ENCODE results near the gene CASS4. TPM values are rescaled to one million over a fixed set of nuclear protein-coding genes. Genes with fewer than 3 reads are reported as not detected.

CASS4 gene
- total and polyA plus RNA-seq, 9 donors, result 1.0 to 6.9 (median 2.5) TPM

DNA sequence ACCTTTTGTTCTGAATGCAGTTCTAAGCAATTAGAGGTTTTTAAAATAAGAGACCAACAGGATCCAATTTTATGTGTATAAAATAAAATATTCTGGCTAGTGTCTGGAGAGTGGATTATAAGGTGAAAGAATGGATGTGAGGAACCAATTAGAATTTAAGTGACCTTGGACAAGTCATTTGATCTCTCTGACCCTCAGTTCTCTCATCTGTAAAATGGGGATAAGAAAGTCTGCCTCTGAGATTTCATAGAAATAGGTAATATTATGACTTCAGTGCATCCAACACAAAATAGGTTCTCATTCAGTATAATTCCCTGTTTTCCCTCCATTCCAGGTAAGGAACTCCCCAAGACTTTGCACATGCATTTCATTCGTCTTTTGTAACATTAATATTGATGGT is 18.9 kb downstream of the CASS4 start:
- Histone ChIP-seq H3K36me3 (no peaks in the 10 kb centered on the region), H3K27ac (no peak overlapping the region), H3K4me3 (no peak overlapping the region), H3K27me3 (no peaks in the 10 kb centered on the region), H3K4me1 (ENCODE audit: insufficient read depth) (no peaks in the 10 kb centered on the region), H3K9me3 (no peaks in the 10 kb centered on the region)
- 86 to 99% (median 93%) methylated on average over 1 of the region's 1 CpG for WGBS, 3 donors
- DNase-seq, result no peak
- intact Hi-C loops (cut with DNase I), result no loop called here
- TF ChIP-seq POLR2A (IDR thresholded peaks at IDR 0.05), result no peak
- TF ChIP-seq EP300 (IDR thresholded peaks at IDR 0.05), result no peak
- no peak for TF ChIP-seq CTCF (IDR thresholded peaks at IDR 0.05)

- Histone ChIP-seq H3K4me1 (ENCODE audit: insufficient read depth) (no peaks in the 10 kb centered on the region), H3K27me3 (no peaks in the 10 kb centered on the region), H3K36me3 (no peaks in the 10 kb centered on the region), H3K27ac (no peak overlapping the region), H3K9me3 (no peaks in the 10 kb centered on the region), H3K4me3 (no peak overlapping the region)
- intact Hi-C loops (cut with DNase I), result no loop called here
- DNase-seq, result no peak
- no peak for TF ChIP-seq POLR2A (IDR thresholded peaks at IDR 0.05)
- TF ChIP-seq EP300 (IDR thresholded peaks at IDR 0.05), result no peak
- no peak for TF ChIP-seq CTCF (IDR thresholded peaks at IDR 0.05)
- 89 to 95% (median 92%) methylated on average over 3 of the region's 3 CpGs for WGBS, 3 donors
Observed at GRCh38 chr20:56431471-56431870, 19.4 kb downstream of the CASS4 start.

DNA sequence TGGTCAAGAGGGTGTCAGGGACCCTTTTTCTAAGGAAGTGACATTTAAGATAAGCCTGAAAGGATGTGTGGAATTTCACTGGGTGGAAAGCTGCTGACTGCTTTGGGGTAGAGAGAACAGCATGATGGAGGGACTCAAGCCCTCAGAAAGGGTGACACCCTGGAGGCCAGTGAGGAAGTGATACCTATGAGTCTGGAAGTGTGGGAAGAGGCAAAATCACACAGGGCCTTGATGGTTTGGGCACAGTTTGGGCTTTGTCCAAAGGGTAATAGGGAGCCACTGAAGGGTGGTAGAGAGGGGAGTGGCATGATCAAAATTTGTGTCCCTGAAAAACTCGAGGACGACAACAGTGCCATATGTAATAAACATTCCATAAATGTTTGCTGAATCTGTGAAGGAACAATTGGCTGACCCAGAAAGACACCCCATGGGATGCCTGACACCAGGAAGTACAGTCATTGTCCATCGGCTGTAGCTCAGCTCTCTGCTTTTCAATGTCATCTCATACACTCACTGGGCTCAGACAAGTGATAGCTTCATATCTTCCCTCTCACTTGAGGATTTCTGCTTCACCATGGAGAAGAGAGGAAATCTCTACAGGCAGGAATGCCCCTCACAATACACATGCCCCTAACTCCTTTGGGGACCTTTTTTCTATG is 21.3 kb downstream of the CASS4 start:
- H3K27ac ChIP-seq, result no peak overlapping the region
- no peaks in the 10 kb centered on the region for H3K27me3 ChIP-seq
- no peaks in the 10 kb centered on the region for H3K36me3 ChIP-seq
- H3K9me3 ChIP-seq, result no peaks in the 10 kb centered on the region
- H3K4me3 ChIP-seq, result no peak overlapping the region
- TF ChIP-seq CTCF (IDR thresholded peaks at IDR 0.05) (no peak), EP300 (IDR thresholded peaks at IDR 0.05) (no peak), POLR2A (IDR thresholded peaks at IDR 0.05) (no peak)
- DNase-seq, result no peak
- H3K4me1 ChIP-seq (ENCODE audit: insufficient read depth), result no peaks in the 10 kb centered on the region
- intact Hi-C loops (cut with DNase I), result no loop called here
- WGBS, 3 donors, result 25 to 52% (median 34%) methylated on average over 3 of the region's 3 CpGs

DNA sequence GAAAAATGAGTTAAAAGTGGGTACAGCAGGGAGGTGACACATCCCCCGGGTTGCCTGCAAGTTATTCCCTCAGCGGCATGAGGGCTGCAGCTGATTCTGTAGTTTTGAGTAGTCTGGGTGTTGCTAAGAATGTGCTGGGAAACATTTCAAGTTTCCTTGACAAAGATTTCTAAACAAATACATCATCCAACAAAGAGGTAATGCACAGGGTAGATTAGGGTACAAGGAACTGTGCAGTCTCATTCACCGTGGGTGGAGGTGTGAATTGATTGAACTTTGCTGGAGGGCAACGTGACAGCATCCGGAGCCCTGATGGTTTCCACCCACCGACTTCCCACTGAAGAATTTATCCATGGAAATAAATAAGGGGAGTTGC is 21.8 kb downstream of the CASS4 start:
- no peak for DNase-seq
- TF ChIP-seq POLR2A (IDR thresholded peaks at IDR 0.05) (no peak), EP300 (IDR thresholded peaks at IDR 0.05) (no peak), CTCF (IDR thresholded peaks at IDR 0.05) (no peak)
- H3K36me3 ChIP-seq, result no peaks in the 10 kb centered on the region
- WGBS, 3 donors, result 13 to 31% (median 23%) methylated on average over 6 of the region's 6 CpGs
- H3K4me1 ChIP-seq (ENCODE audit: insufficient read depth), result no peaks in the 10 kb centered on the region
- H3K4me3 ChIP-seq, result no peak overlapping the region
- no peaks in the 10 kb centered on the region for H3K9me3 ChIP-seq
- intact Hi-C loops (cut with DNase I), result no loop called here
- H3K27ac ChIP-seq, result no peak overlapping the region
- no peaks in the 10 kb centered on the region for H3K27me3 ChIP-seq

All from ovary (tissue), 9 donors.